Fibroblast of skin of left quadriceps (primary cell): ENCODE measurements around the gene NUFIP2.
"Not testable (repeated sequence)": the region's sequence is repeated elsewhere in the genome, so short reads cannot be mapped to it uniquely, and the experiment has no call there.

Experiments used
- DNase-seq, 2 experiments: peaks; one replicate each; pipeline ENCODE4 v3.0.0-alpha.2; 2013; ENCODE audit warnings: low read depth in 2 of 2

NUFIP2 gene, protein sequence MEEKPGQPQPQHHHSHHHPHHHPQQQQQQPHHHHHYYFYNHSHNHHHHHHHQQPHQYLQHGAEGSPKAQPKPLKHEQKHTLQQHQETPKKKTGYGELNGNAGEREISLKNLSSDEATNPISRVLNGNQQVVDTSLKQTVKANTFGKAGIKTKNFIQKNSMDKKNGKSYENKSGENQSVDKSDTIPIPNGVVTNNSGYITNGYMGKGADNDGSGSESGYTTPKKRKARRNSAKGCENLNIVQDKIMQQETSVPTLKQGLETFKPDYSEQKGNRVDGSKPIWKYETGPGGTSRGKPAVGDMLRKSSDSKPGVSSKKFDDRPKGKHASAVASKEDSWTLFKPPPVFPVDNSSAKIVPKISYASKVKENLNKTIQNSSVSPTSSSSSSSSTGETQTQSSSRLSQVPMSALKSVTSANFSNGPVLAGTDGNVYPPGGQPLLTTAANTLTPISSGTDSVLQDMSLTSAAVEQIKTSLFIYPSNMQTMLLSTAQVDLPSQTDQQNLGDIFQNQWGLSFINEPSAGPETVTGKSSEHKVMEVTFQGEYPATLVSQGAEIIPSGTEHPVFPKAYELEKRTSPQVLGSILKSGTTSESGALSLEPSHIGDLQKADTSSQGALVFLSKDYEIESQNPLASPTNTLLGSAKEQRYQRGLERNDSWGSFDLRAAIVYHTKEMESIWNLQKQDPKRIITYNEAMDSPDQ

GRCh38 chr17:29293890-29294579 lies at the start of gene NUFIP2:
Gene NUFIP2, minus strand, starts transcription at chr17:29294148. Its CDS starts 89 bp downstream, at chr17:29294059.
- DNase-seq, result peak; percentile 94 to 95

DNA sequence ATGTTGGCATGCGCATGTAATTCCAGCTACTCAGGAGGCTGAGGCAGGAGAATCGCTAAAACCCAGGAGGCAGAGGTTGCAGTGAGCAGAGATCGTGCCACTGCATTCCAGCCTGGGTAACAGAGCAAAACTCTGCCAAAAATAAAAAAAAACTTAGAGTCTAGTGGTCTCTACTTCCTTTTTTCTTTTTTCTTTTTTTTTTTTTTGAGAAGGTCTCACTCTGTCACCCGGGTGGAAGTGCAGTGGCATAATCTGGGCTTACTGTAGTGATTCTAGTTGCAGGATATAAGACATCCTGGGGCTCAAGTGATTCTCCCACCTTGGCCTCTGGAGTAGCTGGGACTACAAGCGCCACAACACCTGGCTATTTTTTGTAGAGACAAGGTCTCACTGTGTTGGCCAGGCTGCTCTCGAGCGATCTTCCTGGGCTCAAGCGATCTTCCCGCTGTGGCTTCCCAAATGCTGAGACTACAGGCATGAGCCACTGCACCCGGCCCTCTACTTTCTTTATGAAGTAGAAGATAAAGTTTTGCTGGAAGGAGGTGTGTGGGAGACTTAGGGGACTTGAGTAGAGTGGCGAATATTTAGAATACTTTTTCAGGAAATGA lies 48.3 kb upstream of the NUFIP2 start:
- no peak for DNase-seq

DNA sequence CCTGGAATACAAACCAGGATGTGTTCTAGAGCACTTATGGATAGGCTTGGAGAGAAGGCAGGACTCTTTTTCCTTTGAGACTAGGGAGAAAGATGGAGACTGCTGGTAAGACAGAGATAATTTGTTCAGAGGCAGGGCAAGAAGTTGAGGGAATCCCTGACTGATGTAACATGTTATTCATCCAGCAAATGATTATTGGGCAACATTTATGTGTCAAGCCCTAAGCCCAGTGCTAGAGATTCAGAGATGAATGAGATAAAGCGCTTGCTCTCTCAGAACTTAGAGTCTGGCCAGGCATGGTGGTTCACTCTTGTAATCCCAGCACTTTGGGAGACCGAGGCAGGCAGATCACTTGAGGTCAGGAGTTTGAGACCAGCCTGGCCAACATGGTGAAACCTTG lies 47.8 kb upstream of the NUFIP2 start:
- DNase-seq, result no peak

- not testable (repeated sequence) for DNase-seq
These were observed 45.1 kb upstream of the NUFIP2 start for GRCh38 chr17:29339016-29339415.

DNA sequence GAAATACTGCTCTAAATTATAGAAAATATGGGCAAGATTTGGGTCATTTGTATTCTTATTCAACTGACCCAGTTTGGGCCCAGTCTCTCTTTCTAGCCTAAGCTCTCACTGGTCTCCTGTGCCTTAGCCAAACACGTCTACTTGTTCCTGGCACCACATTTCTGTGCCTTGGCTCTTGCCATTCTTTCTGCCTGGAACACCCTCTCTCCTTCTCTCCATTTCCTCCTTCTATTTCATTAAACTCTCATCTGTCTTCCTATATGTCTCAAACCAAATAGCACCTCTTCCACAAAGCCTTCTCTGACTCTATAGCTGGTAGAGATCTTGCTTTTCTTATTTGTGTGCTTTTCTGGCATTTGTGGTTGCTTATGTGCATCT lies 37.7 kb upstream of the NUFIP2 start:
- DNase-seq, result no peak

- DNase-seq, result no peak
These were observed 37.2 kb upstream of the NUFIP2 start for GRCh38 chr17:29331075-29331707.

DNA sequence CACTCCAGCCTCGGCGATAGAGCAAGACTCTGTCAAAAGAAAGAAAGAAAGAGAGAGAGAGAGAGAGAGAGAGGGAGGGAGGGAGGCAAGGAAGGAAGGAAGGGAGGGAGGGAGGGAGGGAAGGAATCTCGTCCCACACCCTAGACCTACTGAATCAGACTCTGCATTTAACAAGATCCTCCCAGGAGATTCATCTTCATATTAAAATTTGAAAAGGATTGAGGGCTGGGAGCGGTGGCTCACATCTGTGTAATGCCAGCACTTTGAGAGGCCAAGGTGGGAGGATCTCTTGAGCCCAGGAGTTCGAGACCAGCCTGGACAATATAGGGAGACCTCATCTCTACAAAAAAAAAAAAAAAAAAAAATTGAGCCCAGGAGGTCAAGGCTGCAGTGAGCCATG lies 33.5 kb upstream of the NUFIP2 start:
- no peak for DNase-seq

- no peak for DNase-seq
These were observed 32.3 kb upstream of the NUFIP2 start for GRCh38 chr17:29326023-29326813.

GRCh38 chr17:29322363-29322762 lies 28.4 kb upstream of the NUFIP2 start:
- DNase-seq, result no peak

DNA sequence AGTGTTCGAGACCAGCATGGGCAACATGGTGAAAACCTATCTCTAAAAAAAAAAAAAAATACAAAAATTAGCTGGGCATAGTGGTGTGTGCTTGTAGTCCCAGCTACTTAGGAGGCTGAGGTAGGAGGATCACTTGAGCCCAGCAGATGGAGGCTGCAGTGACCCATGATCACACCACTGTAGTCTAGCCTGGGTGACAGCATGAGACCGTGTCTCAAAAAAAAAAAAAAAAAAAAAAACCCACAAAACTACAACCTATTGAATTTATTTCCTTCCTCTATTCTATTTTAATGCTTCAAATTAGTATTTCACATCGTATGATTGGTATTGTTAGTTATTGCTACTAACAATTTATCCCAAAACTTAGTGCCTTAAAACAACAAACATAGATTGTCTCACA lies 9.4 kb upstream of the NUFIP2 start:
- DNase-seq, result no peak

DNA sequence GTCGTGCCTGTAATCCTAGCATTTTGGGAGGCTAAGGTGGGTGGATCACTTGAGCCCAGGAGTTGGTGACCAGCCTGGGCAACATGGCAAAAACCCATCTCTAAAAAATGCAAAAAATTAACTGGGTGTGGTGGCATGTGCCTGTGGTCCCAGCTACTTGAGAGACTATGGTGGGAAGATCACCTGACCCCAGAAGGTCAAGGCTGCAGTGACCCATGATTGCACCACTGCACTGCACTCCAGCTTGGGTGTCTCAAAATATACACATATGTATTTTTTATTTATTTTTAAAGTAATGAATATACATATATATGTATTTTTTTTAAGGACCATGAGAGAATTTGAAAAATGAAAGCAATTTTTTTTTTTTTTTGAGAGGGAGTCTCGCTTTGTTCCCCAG lies 5.1 kb upstream of the NUFIP2 start:
- DNase-seq, result no peak

- DNase-seq, result no peak
These were observed 1.5 kb upstream of the NUFIP2 start for GRCh38 chr17:29295420-29295819.

DNA sequence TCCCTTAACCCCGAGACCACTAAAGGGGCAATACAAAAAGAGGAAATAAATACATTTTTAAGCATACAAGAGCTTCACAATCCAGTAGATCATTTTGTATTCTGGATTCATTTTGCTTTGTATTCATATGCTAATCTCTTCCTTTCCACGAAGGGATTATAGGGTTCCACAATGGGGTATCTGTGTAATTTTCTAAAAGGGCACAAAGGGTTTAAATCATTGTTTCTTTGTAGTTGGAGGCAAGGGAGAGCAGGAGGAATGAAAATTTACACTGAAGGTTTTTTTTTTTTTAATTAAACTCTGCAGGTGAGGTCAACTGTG lies 592 bp upstream of the NUFIP2 start:
- DNase-seq, result no peak

GRCh38 chr17:29292992-29293889 lies 707 bp downstream of the NUFIP2 start:
- DNase-seq, result no peak

- DNase-seq, result no peak
These were observed 1.6 kb downstream of the NUFIP2 start for GRCh38 chr17:29292071-29292991.

GRCh38 chr17:29291163-29291752 lies 2.7 kb downstream of the NUFIP2 start:
- peak; percentile 45 to 51 for DNase-seq

- DNase-seq, result no peak
These were observed 4.1 kb downstream of the NUFIP2 start for GRCh38 chr17:29289852-29290251.

GRCh38 chr17:29283961-29284360 lies 10.0 kb downstream of the NUFIP2 start:
- DNase-seq, result no peak

GRCh38 chr17:29283496-29283895 lies 10.5 kb downstream of the NUFIP2 start:
- no peak for DNase-seq
